ENCODE measurements around the gene GNAS.

The GNAS gene

DNA sequence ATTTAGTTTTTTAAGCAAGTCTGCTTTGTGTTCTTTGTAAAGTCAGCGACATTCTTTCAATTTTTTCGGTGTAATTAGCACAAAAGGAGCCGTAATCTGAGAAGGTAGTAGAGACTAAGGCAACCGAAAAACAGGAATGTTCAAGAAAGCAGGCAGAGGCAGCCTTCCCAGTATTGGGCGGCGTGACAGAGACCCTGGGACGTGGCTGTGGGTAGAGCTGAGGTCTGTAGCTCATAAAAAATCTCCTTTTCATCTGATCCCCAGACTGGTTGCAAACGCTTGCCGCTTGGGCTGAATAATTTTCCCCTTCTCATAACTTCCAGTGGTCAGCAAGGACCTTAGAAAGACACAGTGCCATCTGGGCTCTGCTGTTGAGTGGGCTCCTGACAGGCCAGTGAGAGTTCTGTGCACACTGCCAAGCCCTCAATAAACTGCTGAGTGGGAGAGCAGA lies 30.8 kb downstream of the GNAS start:
- DNase-seq = no peak

DNA sequence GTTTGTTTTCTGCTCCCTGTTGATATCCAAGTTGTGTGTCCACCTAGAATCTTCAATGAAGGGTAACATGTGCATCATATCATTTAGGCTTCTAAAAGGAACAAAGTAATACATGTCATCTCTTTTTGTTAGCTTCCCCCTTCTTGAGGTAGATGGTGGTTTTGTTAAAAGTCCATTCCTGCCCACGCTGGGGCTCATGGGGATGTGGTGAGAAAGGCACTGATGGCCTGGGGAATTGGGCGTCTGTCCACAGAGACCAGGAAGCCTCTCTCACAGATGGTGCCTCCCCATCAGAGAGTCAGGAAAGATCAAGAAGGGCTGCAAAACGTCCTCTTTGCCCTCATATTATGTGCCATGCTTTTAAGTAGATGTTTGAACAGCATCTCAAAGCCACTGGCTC lies 32.5 kb downstream of the GNAS start:
- DNase-seq = no peak

DNA sequence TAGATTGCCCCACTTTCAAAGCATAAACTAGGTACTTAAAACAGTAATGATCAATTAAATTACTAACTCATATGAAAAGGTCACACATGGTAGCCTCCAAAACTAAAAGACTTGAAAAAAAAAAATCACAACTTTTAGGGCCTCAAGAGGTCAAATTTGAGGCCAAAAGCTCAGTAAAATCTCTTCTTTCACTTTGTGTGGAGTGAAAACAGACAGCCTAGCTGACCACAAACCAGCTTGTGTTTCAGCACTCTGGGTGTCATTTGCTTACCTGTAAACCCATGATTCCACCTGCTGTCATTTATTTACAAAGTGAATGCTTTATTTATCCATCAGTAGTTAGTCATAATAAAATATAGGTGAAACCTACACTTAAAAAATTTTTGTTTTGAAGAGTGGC lies 34.0 kb downstream of the GNAS start:
- no peak for DNase-seq

DNA sequence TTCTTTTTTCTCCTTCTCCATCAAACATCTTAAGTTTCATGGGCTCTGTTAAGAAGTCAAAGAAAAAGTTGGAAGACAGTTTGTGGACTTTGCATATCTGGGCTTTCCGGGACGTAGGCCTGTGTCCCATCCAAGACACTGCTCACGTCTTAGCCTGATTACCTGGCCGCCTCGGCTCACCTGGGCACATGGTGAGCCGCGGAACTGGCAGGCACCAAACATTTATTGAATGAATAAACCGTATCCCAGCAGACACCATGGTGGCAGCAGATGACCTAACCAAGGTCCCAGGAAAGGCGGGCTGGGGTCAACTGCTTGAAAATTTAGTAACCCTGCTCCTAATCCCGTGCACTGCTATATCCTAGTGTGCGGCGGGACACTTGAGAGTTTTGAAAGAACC lies 35.6 kb downstream of the GNAS start:
- no peak for DNase-seq

DNA sequence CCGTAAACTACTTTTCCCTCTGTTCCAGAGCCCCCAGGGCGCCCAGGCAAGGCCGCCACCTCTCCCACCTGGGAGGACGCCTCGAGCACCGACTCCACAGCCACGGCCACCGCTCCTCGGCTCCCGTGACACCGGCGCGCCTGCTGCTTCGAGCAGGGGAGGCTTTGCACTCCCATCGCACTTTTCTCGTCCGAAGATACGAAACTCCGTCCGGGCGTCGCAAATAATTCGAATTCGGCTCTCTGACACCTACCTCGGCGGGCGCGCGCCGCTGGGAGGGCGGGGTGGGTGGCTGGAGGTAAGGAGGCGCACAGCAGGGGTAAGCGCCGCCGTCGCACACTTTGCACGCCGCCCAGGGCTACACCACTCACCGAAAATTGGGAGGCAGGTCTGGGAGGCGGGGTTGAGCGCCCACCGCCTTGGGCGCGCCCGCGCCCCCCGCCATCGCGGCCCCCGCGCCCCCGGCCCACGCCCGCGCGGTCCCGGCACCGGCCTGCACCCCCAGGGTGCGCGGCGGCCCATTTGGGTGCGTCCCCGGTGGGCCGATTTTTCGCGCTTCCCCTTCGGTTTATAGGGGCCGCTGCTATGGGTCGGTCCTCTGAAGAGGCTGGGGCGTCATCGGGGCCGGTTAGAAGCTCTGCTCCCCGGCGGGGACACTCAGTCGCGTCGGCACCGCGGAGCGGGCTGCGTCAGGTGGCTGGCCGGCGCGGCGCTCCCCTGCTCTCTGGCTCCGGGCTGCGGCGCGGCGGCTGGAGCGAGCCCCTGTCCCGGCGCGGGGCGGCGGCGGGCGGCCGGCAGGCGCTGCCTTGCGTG lies 36.2 kb downstream of the GNAS start:
- DNase-seq = peak; percentile 81

DNA sequence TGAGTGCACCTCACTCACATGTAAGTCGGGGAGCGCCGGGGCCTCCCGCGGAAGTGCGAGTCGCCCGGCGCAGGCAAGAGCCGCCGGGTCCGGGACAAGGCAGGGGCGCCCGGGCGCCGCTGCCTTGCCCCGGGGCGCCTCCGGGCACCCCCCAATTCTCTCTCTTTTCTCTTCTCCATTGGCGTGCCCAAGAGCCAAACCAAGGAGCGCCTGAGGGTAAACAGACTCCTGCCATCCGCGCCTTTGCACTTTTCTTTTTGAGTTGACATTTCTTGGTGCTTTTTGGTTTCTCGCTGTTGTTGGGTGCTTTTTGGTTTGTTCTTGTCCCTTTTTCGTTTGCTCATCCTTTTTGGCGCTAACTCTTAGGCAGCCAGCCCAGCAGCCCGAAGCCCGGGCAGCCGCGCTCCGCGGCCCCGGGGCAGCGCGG lies 36.8 kb downstream of the GNAS start:
- no peak for DNase-seq

DNA sequence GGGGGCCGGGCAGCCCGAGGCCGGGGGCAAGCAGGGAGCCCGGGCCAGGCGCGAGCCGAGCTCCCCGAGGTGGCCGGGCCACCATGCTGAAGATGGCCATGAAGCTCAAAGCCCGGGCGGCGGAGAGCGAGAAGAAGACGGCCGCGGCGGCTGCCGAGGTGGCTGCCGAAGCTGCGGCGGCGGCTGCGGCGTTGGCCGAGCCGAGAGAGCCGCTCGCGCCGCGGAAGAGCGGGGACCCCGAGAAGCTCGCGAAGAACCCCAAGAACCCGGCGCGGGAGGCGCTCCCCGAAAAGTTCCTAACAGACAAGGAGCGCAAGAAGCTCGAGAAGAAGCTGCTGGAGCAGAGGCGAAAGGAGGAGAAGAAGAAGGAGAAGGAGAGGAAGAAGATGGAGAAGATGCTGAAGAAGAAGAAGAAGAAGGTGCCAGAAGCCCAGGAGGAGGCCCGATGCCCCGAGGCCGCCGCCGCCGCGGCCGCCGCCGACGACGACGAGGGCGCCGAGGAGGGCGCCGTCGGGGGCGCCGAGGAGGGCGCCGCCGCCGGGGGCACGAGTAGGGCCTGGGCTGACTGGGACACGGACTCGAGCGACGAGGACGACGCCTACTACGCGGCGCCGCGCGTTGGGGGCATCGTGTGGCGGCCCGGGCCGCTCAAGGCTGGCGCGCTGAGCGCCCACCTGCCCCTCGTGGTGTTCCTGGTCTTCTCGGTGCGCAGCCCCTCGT lies 37.4 kb downstream of the GNAS start:
- no peak for DNase-seq

DNA sequence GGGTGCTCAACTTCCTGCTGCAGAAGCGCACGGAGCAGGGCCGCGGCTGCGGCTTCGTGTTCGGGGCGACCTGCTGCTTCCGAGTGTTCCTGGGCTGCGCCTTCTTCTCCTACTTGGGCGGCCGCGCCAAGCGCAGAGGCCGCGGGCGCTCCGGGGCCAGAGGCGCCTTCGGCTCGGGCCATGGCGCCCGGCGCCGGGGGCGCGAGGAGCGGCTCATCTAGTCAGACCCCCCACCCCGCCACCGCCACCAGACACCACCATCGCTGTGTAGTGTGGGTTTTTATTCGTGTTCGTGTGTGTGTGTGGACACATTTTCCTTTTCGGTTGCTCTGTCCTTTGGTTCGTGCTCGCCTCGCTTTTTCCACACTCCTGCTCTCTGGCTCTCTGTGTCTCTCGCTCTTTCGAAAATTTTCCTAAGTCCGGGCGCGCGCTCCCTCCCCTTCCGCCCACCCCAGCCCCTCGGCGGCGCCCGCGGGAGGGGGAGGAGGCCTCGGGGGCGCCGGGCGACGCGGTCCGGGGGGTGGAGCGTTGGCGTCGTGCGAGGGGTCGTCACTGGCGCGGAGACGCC lies 38.1 kb downstream of the GNAS start:
- peak; percentile 83 for DNase-seq

DNA sequence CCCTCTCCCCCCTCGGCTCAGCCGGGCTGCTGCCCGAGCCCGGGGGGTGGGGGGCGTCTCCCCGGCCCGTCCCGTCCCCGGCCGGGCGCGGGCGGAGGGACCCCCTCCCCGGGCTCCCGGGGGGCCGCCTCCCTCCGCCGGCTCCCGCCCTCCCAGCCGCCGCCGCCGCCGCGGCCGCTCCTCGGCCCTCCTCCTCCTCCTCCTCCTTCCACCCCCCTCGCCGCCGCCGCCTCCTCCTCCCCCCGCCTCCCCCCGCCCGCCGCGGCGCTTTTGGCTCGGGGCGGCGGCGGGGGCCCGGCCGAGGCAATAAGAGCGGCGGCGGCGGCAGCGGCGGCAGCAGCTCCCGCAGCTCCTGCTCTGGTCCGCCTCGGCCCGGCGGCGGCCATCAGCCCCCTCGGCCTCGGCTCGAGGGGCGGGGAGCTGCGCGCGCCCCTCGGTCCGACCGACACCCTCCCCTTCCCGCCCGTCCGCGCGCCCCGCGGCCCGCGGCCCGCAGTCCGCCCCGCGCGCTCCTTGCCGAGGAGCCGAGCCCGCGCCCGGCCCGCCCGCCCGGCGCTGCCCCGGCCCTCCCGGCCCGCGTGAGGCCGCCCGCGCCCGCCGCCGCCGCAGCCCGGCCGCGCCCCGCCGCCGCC lies 38.7 kb downstream of the GNAS start:
- DNase-seq = peak; percentile 79

DNA sequence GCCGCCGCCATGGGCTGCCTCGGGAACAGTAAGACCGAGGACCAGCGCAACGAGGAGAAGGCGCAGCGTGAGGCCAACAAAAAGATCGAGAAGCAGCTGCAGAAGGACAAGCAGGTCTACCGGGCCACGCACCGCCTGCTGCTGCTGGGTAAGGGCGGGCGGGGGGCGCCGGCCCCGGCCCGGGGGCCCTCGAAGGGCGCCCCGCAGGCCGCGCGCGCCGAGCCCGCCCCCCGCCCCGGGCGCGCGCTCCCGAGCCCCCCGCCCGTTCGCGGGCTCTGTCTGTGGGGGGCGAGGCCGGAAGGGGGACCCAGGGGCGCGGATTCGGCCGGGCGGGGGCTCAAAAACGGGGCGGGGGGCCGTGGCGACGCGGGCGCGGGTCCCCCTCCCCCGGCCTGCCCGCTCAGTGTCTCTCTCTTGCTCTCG lies 39.2 kb downstream of the GNAS start:
- peak; percentile 62 for DNase-seq

DNA sequence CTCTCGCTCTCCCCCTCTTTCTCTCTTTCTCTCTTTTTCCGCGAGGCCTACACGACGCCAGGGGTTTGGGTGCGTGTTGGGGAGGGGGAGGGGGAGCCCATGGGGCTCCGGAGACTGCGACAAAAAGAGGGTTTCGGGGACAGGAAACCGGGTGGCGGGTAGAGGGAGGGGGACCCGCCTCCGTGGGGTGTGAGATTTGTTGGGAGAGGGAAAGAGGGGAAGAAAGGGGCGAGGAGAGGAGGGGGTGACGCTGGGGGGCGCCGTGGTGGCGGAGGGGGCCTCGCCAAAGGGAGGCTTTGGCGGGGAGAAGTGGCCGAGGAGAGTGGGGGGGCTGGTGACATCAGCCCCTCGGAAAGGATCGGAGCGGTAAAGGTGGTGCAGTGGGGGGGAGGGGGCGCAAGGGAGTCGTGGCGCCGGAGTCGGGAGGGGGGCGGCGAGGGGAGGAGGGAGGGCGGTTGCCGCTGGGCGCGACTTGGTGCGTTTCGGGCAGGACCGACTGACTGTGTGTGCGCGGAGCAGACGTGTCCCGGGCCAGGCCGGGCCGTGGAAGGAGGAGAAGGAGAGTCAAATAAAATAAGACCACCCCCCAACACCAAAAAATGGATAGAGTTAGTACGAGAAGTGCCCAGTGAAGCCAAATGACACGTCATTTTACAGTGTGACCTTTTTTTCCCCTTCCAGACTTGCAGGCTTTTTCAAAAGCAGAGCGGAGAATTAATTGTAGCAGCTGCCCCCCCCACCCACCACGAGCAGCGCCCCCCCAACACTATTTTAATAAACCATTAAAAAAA lies 39.8 kb downstream of the GNAS start:
- peak; percentile 65 for DNase-seq

DNA sequence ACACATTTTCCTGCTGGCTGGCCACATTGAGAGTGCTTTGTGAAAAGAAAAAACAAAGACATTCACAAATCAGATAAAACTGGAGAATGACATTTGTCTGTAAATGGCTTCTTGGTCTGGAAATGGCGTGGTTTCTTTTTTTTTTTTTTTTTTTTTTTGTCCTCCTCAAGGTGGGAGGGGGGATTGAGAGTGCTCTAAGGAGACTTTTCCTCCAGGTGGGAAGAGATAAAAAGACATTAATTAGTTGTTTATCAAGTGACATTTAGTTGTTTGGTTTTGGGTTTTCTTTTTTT lies 40.4 kb downstream of the GNAS start:
- DNase-seq = no peak

DNA sequence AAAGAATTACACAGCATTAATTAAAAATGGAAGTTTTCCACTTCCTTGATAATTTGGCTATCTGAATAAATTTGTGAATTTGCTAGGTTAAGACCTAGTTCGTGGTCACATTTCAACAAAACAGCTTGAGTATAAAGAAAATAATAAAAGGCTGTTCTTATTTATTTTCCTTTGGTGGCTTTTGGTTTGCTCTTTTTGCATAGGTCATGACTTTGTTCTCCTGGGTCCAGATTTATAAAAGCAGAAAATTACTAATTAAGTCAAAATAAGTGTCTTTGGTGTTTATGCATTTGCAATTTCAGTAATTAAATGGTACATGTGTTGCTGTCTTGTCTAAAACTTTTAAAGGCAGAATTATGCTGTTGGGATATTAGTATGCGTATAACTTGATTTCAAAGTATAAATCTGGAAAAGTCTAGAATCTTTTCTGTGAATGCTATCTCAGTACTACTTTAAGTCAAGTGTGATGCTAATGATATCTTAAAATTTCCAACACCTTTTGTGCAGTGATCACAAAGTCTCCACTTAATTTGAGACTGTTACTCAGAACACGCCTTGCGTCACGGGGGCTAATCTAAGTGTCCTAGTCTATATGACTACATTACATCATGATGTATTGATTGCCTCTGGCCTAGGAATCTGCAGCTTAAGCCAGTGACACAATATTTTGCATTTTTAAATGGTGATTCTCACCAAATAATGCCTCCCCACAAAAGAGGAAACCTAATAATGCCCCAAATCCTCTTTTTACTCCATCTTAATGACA lies 41.0 kb downstream of the GNAS start:
- DNase-seq = no peak

DNA sequence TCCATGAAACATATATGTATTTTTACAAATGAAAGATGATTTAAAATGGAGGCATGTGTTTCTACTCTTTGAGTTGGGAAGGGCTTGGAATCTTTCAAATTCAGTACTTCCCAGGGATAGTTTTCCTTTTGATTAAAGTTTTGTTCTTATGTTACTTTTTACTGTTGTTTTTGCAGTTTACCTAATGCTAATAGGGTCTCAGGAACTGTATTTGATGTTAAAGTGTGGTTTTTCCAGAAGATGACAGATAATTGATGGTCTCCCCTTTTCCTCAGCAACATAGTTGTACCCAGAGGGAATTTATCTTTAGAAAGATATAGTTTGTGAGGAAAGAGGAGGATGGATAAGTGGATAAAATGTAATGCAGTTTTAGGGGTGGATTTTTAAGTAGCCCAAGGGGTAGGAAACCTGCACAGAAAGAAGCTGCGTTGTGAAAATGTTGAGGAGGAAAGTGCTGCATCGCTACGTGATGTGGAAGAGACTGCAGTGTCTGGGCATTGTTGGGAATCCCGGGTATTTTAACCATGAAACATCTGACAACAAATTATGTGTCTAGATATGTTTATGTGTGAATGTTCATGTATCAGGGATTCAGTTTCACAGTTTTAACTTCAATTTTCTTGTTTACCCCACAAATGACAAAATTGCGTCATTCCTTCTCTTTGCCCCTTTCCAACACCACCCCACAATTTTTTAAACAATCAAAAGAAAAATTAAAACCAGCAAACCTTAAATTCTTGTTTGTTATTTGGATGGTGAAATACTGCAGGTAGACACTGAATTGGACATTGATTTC lies 42.3 kb downstream of the GNAS start:
- no peak for DNase-seq

DNA sequence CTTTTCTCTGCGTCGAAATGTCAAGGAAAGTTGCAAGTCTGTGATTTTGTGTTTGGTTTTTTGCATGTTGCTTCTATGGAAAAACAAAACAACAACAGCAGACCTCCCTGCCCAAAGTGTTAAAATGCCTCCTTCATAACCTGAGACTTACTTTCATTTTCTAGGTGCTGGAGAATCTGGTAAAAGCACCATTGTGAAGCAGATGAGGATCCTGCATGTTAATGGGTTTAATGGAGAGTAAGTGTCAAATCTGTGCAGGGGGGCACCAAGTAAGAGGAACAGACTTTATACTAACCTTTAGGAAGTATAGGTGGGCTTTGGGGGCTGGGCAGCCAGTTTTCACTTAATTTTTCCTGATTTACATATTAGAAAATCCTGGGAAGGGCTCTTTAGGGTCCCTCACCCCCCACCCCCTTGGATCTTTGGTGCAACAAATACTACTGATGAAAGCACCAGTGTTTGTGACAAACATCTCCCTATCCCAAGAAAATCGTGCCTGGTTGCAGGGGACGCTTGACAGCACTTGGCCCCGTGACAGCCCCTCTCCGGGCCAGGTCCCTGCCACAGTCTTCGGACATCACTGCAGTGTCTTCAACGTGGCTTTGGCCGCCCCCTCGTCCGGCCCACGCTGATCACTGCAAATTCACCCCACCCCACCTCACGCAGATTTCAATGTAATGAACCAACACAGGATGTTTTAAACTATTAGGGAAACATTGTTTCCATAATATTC lies 43.1 kb downstream of the GNAS start:
- DNase-seq = no peak

DNA sequence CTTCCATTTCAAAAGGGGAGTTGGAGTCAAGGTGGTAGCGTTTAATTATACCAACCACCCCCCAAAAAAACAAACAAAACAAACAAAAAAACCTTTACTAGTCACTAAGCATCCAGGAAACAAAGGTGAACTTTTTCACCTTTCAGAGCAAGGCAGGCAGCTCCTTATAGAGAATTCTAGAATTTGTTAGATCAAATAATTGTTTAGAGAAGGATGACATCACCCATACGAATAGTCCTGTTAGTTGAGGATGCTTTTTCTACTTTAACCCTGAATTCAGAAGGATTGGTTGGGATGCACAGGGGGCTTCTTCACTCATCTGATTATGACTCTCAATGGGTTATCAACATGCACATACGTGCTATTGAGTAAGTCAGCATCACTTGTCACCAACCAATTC lies 44.3 kb downstream of the GNAS start:
- no peak for DNase-seq

DNA sequence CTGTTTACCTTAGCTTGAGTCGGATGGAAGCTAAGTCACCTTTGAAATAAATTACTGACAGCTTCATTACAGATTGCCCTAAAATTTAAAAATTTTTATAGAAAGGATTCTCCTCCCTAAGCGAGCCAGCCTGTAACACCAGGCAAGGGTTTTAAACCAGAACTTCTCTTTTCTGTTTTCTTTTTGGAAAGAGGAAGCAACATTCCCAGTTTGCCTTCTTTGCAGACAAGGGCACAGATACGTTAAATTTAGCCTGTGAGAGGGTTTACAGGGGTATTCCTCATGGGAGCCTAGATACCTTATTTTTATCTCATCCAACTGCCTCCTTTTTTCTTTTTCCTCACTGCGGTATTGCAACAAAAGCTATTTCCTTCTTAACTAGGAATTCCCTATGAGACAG lies 45.0 kb downstream of the GNAS start:
- no peak for DNase-seq

DNA sequence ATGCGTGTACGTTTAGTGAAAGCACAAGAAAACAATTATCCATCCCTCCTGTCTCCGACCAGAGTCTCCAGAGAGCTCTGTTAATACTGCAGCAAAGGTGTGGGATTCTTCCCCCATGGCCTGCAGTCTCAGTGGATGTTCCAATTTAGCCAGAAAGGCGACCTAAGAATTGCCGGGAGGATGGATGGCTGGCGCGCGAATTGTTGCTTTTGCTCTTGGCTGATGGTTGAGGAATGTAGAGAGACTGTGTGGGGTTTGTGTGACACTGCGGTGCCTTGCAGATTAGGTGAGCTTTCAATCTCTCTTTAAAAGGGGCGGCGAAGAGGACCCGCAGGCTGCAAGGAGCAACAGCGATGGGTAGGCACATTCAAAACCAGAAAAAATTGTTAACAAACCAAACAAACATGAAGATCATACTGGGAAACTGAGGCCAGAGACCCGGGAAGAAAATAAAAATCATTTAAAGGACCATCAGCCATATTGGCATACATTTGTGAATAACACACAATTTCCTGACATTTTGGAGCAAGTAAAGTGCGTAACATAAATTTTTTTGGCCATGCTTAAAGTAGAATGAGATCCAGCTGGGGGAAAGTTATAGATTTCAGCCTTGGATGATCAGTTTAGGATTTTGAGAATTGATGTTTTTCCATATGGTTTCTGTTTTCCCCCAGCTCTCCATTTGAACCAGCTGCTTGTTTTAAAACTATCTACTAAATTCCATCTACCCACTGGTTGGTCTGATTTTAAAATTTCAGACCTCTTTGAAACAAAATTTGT lies 46.3 kb downstream of the GNAS start:
- DNase-seq = no peak

DNA sequence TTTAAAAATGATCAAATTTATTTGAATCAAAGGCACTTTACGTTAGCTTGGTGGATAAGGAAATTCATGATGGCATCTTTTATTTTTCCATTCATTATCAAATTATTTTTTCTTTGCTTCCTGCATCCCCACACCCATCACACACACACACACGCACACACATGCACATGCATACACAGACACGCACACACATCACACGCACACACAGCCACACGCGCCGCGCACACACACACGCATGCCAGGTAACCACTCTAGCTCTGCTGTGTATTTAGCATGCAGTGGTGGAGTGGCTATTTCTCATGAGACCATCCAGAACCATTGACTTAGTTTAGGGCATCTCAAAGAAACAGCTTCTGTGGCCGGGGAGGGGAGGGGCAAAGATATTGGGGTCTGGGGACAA lies 47.0 kb downstream of the GNAS start:
- DNase-seq = no peak

DNA sequence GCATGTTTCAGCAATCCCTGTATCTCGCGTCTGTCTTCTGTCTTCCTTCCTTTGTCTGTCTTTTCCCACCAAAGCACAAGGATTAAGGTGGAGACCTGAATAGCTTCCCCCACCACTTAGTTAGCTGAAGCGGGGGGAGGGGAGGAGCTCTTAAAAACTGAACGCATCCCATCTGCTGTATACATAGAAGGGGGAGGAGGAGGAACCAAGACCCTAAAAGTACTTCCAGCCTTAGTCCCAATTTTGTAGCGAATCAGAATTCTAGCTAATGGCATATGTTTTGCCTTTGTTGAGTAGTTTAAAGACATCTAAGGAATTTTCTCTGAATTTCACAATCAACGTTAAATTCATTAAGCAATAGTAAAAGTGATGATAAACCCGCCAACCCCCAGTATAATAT lies 47.9 kb downstream of the GNAS start:
- DNase-seq = no peak
